Activated naive CD8-positive, alpha-beta T cell treated with anti-CD3 and anti-CD28 coated beads, Interleukin-2, amount 50 U/mL, for 24 hours (primary cell): ENCODE results near the gene GALR3.

Source experiments
- ATAC-seq: fragments of 150-1000 bp; cut with Tn5 transposase; one replicate; pipeline ENCODE4 v1.10.0; 2021
- DNase-seq: peaks from one replicate; pipeline ENCODE4 v3.0.0; 2021
- H3K27ac Mint-ChIP-seq: one replicate; pipeline ENCODE4 v1.8.0; 2021; ENCODE audit warnings: mild to moderate bottlenecking, mixed read lengths
- H3K27me3 Mint-ChIP-seq: one replicate; pipeline ENCODE4 v1.8.0; 2021; ENCODE audit warnings: mixed read lengths
- H3K36me3 Mint-ChIP-seq: one replicate; pipeline ENCODE4 v1.8.0; 2021; ENCODE audit warnings: low read depth, mixed read lengths
- H3K4me1 Mint-ChIP-seq: one replicate; pipeline ENCODE4 v1.8.0; 2021; ENCODE audit warnings: mixed read lengths
- H3K4me3 Mint-ChIP-seq: one replicate; pipeline ENCODE4 v1.8.0; 2021; ENCODE audit warnings: mild to moderate bottlenecking, moderate library complexity, mixed read lengths
- H3K9me3 Mint-ChIP-seq: one replicate; pipeline ENCODE4 v1.8.0; 2021; ENCODE audit warnings: mixed read lengths

GALR3 gene

GRCh38 chr22:37830093-37830842 lies 7.1 kb downstream of the GALR3 start:
- peaks cover 18% of the 10 kb centered on the region for H3K36me3 Mint-ChIP-seq
- H3K9me3 Mint-ChIP-seq, result no peaks in the 10 kb centered on the region
- ATAC-seq, result no peak
- no peak overlapping the region for H3K4me3 Mint-ChIP-seq
- peaks cover 3% of the 10 kb centered on the region for H3K4me1 Mint-ChIP-seq
- no peak overlapping the region for H3K27ac Mint-ChIP-seq
- H3K27me3 Mint-ChIP-seq, result peaks cover 3% of the 10 kb centered on the region
- DNase-seq, result no peak

GRCh38 chr22:37831472-37831871 lies 8.3 kb downstream of the GALR3 start:
- no peak overlapping the region for H3K4me3 Mint-ChIP-seq
- H3K4me1 Mint-ChIP-seq, result no peaks in the 10 kb centered on the region
- peaks cover 18% of the 10 kb centered on the region for H3K36me3 Mint-ChIP-seq
- no peak for ATAC-seq
- no peak for DNase-seq
- no peaks in the 10 kb centered on the region for H3K9me3 Mint-ChIP-seq
- H3K27ac Mint-ChIP-seq, result no peak overlapping the region
- H3K27me3 Mint-ChIP-seq, result no peaks in the 10 kb centered on the region

GRCh38 chr22:37832022-37832857 lies 9.1 kb downstream of the GALR3 start:
- Mint-ChIP-seq H3K36me3 (peaks cover 18% of the 10 kb centered on the region), H3K27ac (no peak overlapping the region)

GRCh38 chr22:37842015-37842793 lies 19.0 kb downstream of the GALR3 start:
- ATAC-seq, result no peak
- no peaks in the 10 kb centered on the region for H3K9me3 Mint-ChIP-seq
- peaks cover 24% of the 10 kb centered on the region for H3K4me1 Mint-ChIP-seq
- H3K27ac Mint-ChIP-seq, result no peak overlapping the region
- no peaks in the 10 kb centered on the region for H3K27me3 Mint-ChIP-seq
- peaks cover 18% of the 10 kb centered on the region for H3K36me3 Mint-ChIP-seq
- H3K4me3 Mint-ChIP-seq, result peak overlapping the region; percentile 90
- DNase-seq, result no peak

More at GRCh38 chr22:37832022-37832857, 9.1 kb downstream of the GALR3 start:
- no peak overlapping the region for H3K4me3 Mint-ChIP-seq
- H3K27me3 Mint-ChIP-seq, result no peaks in the 10 kb centered on the region
- no peaks in the 10 kb centered on the region for H3K9me3 Mint-ChIP-seq
- H3K4me1 Mint-ChIP-seq, result no peaks in the 10 kb centered on the region
- DNase-seq (no peak), ATAC-seq (no peak)

- peaks cover 22% of the 10 kb centered on the region for H3K36me3 Mint-ChIP-seq
- peak overlapping the region; percentile 90 for H3K4me3 Mint-ChIP-seq
- peak; percentile 66 for DNase-seq
- peaks cover 36% of the 10 kb centered on the region for H3K4me1 Mint-ChIP-seq
- peak overlapping the region; percentile 92 for H3K27ac Mint-ChIP-seq
- peak; percentile 37 for ATAC-seq
- H3K27me3 Mint-ChIP-seq, result no peaks in the 10 kb centered on the region
- no peaks in the 10 kb centered on the region for H3K9me3 Mint-ChIP-seq
Measured at GRCh38 chr22:37843741-37844089, 20.5 kb downstream of the GALR3 start.

GRCh38 chr22:37844904-37845329 lies 21.7 kb downstream of the GALR3 start:
- ATAC-seq (no peak), DNase-seq (no peak)
- no peaks in the 10 kb centered on the region for H3K9me3 Mint-ChIP-seq
- H3K27ac Mint-ChIP-seq, result no peak overlapping the region
- H3K36me3 Mint-ChIP-seq, result peaks cover 28% of the 10 kb centered on the region
- H3K27me3 Mint-ChIP-seq, result no peaks in the 10 kb centered on the region
- H3K4me1 Mint-ChIP-seq, result peaks cover 43% of the 10 kb centered on the region
- H3K4me3 Mint-ChIP-seq, result peak overlapping the region; percentile 77

- H3K9me3 Mint-ChIP-seq, result no peaks in the 10 kb centered on the region
- no peak overlapping the region for H3K27ac Mint-ChIP-seq
- H3K27me3 Mint-ChIP-seq, result no peaks in the 10 kb centered on the region
- no peak overlapping the region for H3K4me3 Mint-ChIP-seq
- peaks cover 57% of the 10 kb centered on the region for H3K4me1 Mint-ChIP-seq
- peaks cover 37% of the 10 kb centered on the region for H3K36me3 Mint-ChIP-seq
- DNase-seq, result no peak
- ATAC-seq, result no peak
Measured at GRCh38 chr22:37846433-37846832, 23.3 kb downstream of the GALR3 start.

GRCh38 chr22:37848587-37849088 lies 25.5 kb downstream of the GALR3 start:
- Mint-ChIP-seq H3K4me1 (peaks cover 57% of the 10 kb centered on the region), H3K4me3 (peak overlapping the region; percentile 97), H3K27me3 (no peaks in the 10 kb centered on the region), H3K27ac (peak overlapping the region; percentile 98), H3K36me3 (peaks cover 44% of the 10 kb centered on the region), H3K9me3 (no peaks in the 10 kb centered on the region)
- ATAC-seq (no peak), DNase-seq (peak; percentile 28)

- peak within 1 kb of the TSS; percentile 98 for H3K27ac Mint-ChIP-seq
- H3K36me3 Mint-ChIP-seq, result peaks cover 49% of the 10 kb centered on the region
- H3K4me3 Mint-ChIP-seq, result peak within 1 kb of the TSS; percentile 97
- ATAC-seq (peak; percentile 81), DNase-seq (peak; percentile 92)
- no peaks in the 10 kb centered on the region for H3K27me3 Mint-ChIP-seq
- no peaks in the 10 kb centered on the region for H3K9me3 Mint-ChIP-seq
- H3K4me1 Mint-ChIP-seq, result peaks cover 61% of the 10 kb centered on the region
Measured at GRCh38 chr22:37849089-37849751, 26.0 kb downstream of the GALR3 start, which contains the start of gene EIF3L. Gene EIF3L (plus strand): TSS chr22:37849419. CDS start chr22:37849450, 31 bp downstream.

GRCh38 chr22:37850801-37851200 lies 27.6 kb downstream of the GALR3 start:
- Mint-ChIP-seq H3K36me3 (peaks cover 65% of the 10 kb centered on the region), H3K4me3 (peak overlapping the region; percentile 97), H3K27me3 (no peaks in the 10 kb centered on the region), H3K9me3 (no peaks in the 10 kb centered on the region), H3K4me1 (peaks cover 54% of the 10 kb centered on the region), H3K27ac (peak overlapping the region; percentile 62)
- DNase-seq (no peak), ATAC-seq (no peak)

GRCh38 chr22:37852418-37852817 lies 29.2 kb downstream of the GALR3 start:
- peaks cover 52% of the 10 kb centered on the region for H3K4me1 Mint-ChIP-seq
- no peak overlapping the region for H3K4me3 Mint-ChIP-seq
- DNase-seq (no peak), ATAC-seq (no peak)
- peaks cover 72% of the 10 kb centered on the region for H3K36me3 Mint-ChIP-seq
- H3K27me3 Mint-ChIP-seq, result no peaks in the 10 kb centered on the region
- H3K9me3 Mint-ChIP-seq, result no peaks in the 10 kb centered on the region
- peak overlapping the region; percentile 40 for H3K27ac Mint-ChIP-seq

- H3K27ac Mint-ChIP-seq, result no peak overlapping the region
- H3K27me3 Mint-ChIP-seq, result no peaks in the 10 kb centered on the region
- no peak for ATAC-seq
- H3K4me3 Mint-ChIP-seq, result no peak overlapping the region
- no peak for DNase-seq
- H3K9me3 Mint-ChIP-seq, result no peaks in the 10 kb centered on the region
- H3K36me3 Mint-ChIP-seq, result peaks cover 67% of the 10 kb centered on the region
- H3K4me1 Mint-ChIP-seq, result peaks cover 34% of the 10 kb centered on the region
Measured at GRCh38 chr22:37854946-37855345, 31.8 kb downstream of the GALR3 start.

- H3K9me3 Mint-ChIP-seq, result no peaks in the 10 kb centered on the region
- ATAC-seq (no peak), DNase-seq (no peak)
- no peak overlapping the region for H3K4me3 Mint-ChIP-seq
- H3K4me1 Mint-ChIP-seq, result peaks cover 30% of the 10 kb centered on the region
- no peaks in the 10 kb centered on the region for H3K27me3 Mint-ChIP-seq
- peaks cover 69% of the 10 kb centered on the region for H3K36me3 Mint-ChIP-seq
- peak overlapping the region; percentile 32 for H3K27ac Mint-ChIP-seq
Measured at GRCh38 chr22:37855462-37855861, 32.3 kb downstream of the GALR3 start.
